ENCODE measurements around the gene RAVER1. TPM values are rescaled to one million over a fixed set of nuclear protein-coding genes. Genes with fewer than 3 reads are reported as not detected.

The RAVER1 gene
- total and polyA plus RNA-seq, 2 of the 13 experiments (the other 11 are each of a cell fraction or from before 2014, with no cell fraction given), result 3.6 to 7.9 TPM

GRCh38 chr19:10380313-10381102, 47.2 kb upstream of the RAVER1 start, which contains the start of gene TYK2 (continued):
- TF ChIP-seq ZNF441 (CRISPR knock-in tag; IDR thresholded peaks at IDR 0.05; ENCODE audit: borderline replicate concordance) (no peak), RNF219 (CRISPR knock-in tag; IDR thresholded peaks at IDR 0.05) (no peak), SETDB1 (CRISPR knock-in tag; IDR thresholded peaks at IDR 0.05; ENCODE audit: borderline replicate concordance) (no peak), ZNF274 (CRISPR knock-in tag; IDR thresholded peaks at IDR 0.05) (no peak; the same call in 1 of the 2 replicates), SP2 (CRISPR knock-in tag; IDR thresholded peaks at IDR 0.05) (peak; percentile 91), ZNF879 (CRISPR knock-in tag; IDR thresholded peaks at IDR 0.05) (no peak), ZSCAN25 (CRISPR knock-in tag; IDR thresholded peaks at IDR 0.05) (no peak), ZNF780A (CRISPR knock-in tag; IDR thresholded peaks at IDR 0.05) (peak; percentile 64; the same call in 1 of the 2 replicates), ZBTB7B (CRISPR knock-in tag; IDR thresholded peaks at IDR 0.05) (peak; percentile 77), ZSCAN20 (CRISPR knock-in tag; IDR thresholded peaks at IDR 0.05; ENCODE audit: borderline replicate concordance) (0 out of 2 replicates have a peak, but pooled peaks have one; percentile 64), ZNF362 (CRISPR knock-in tag; IDR thresholded peaks at IDR 0.05; ENCODE audit: borderline replicate concordance) (peak; percentile 100), ZNF549 (CRISPR knock-in tag; IDR thresholded peaks at IDR 0.05) (no peak), ZNF280D (CRISPR knock-in tag; IDR thresholded peaks at IDR 0.05) (no peak), HDAC6 (IDR thresholded peaks at IDR 0.05; ENCODE audit: low read depth, low read length) (no peak), SCMH1 (CRISPR knock-in tag; IDR thresholded peaks at IDR 0.05; ENCODE audit: borderline replicate concordance) (no peak), ZNF275 (CRISPR knock-in tag; IDR thresholded peaks at IDR 0.05; ENCODE audit: borderline replicate concordance) (no peak), GLMP (CRISPR knock-in tag; IDR thresholded peaks at IDR 0.05; ENCODE audit: borderline replicate concordance) (no peak; the same call in 1 of the 2 replicates)
- TF ChIP-seq, protein P1, sequence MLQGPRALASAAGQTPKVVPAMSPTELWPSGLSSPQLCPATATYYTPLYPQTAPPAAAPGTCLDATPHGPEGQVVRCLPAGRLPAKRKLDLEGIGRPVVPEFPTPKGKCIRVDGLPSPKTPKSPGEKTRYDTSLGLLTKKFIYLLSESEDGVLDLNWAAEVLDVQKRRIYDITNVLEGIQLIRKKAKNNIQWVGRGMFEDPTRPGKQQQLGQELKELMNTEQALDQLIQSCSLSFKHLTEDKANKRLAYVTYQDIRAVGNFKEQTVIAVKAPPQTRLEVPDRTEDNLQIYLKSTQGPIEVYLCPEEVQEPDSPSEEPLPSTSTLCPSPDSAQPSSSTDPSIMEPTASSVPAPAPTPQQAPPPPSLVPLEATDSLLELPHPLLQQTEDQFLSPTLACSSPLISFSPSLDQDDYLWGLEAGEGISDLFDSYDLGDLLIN (CRISPR knock-in tag; IDR thresholded peaks at IDR 0.05; ENCODE audit: borderline replicate concordance), result peak; percentile 47; the same call in 1 of the 2 replicates

Measured in HepG2 (cell line).